H54 (cell line): ENCODE measurements around the gene GOLGA7B.

ENCODE experiments used
- DNase-seq: peaks from one replicate; pipeline ENCODE4 v3.0.0; 2011; ENCODE audit warnings: low spot score, mixed read lengths; ENCODE audit not compliant: insufficient read length
- FAIRE-seq: peaks from 3 replicates; lab custom pipeline; 2011; peaks lifted over from hg19 to GRCh38; lab: Jason Lieb, UNC
- POLR2A ChIP-seq: IDR thresholded peaks from 2 replicates; pipeline ENCODE4 v1.6.1; 2011; ENCODE audit warnings: low read depth, mild to moderate bottlenecking, low read length

GOLGA7B gene

DNA sequence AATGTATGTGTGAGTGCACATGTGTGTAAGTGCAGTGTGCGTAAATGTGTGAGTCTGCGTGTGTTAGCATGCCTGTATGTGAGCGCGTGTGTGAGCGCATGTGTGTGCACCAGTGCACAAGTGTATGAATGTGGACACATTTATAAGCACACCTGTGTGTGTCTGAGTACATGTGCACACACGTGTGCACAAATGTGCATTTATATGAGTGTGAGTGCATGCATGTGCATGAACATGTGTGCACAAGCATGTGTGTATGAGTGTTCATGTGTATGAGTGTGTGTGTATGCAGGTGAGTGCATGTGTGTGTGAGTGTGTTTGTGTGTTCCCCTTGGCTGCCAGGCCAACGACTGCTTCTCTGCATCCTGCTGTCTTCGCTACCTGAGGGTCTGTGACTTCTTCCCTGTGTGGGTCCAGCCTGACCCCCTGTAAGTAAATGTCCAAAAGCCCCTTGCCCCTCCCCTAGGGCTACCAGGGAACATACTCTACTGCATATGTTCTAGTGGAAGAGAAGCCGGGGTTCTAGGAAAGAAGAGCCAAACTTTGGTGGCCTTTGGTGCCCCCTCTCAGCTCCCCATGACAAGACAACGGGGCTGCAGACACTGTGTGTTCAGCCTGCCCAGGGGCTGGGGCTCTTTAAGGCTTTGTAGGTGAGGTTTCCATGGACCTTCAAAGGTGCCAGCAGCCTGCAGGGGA, 17.0 kb downstream of the GOLGA7B start:
- FAIRE-seq, result no peak
- no peak for TF ChIP-seq POLR2A
- no peak for DNase-seq

DNA sequence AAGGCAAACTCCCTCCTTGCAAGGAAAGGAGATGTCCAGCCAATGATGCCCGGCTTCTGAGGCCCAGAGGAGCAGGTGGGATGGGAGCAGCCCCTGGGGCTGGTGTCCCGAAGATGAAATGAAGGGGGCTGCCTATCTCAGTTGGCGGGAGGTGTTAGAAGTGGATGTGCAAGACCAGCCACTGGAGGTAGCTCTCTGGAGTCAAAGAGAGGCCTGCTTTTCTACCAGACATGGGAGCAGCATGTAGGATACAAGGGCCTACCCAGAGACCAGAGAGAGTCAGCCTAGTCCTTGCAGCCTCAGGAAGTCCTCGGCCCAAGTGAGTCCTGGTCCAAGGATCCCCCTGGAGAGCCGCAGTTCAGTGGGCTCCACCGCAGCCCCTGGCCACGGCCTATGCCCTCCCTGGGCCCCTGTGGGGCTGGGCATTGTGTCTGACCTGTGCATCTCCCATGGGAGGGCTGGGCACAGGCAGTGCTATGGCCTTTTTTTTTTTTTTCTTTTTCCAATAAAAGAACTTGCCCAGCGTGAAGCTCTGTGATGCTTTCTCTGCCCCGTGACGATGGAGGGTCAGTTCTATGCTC, 17.7 kb downstream of the GOLGA7B start:
- DNase-seq (no peak), FAIRE-seq (no peak)
- TF ChIP-seq POLR2A, result no peak

DNA sequence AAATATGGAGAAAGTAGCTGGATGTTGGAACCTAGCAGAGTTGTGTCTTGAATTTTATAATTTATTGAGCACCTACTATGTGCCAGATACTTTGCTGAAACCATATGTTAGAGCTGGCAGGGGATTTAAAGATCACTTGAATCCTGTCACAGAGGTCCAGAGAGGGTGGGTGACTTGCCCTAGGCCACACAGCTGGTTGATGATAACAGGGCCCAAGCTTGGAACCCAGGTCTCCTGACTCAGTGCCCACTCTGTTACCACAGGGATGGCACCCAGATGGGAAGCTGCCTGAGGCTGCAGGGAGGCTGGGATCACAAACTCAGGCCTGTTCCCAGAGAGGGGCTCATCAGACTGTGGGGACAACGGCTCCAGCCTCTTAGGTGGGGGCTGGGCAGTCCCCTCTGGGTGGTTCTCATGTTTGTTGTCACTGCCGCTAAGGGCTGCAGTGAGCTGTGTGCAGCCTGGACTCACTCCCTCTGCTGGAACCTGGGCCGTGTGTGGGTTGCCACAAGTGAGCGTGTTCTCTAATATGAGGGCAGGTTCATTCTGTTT, 18.6 kb downstream of the GOLGA7B start:
- FAIRE-seq, result no peak
- no peak for TF ChIP-seq POLR2A
- DNase-seq, result no peak

DNA sequence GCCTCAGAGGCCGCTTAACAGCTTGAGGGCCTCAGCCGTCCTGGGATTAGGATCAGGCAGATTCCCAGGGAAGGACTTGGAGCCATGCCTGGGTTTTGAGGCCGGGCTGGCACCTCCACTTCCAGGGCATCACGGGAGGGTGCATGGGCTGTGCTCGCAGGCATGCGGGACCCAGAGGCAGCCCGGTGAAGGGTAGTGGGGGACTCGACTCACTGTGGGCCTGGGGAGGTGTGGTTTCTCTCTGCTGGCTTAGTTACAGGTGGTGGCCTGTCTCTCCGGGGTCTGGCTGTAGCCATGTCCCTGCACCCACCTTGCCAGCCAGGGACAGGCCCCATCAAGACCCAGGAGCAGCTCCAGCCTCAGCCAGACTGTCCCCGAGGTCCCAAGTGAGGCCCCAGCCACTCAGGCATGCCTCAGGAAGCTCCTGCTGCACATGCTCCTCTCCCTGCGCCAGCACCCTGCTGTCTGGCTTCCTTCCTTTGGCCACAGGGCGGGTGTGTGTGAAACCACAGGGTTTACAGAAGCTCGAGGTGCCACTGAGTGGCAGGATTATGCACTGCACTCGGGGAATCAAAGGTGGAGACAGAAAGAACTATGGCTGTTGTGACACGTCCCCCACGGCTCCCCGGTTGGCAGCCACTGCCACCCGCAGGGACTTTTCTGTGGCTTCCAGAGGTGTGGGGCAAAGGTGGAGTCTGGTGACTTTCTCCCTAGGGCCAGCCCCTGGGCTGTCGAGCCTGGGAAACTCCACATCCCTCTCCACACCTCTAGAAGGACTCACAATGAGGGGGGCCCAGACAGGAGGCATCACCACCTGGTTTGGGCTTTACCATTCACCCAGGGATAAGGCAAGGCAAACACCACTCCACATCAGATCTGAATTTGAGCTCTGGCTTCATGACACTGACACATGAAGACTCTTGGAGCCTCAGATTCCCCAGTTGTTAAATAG, 19.7 kb downstream of the GOLGA7B start:
- peak; percentile 91 for FAIRE-seq
- 0 out of 2 replicates have a peak, but pooled peaks have one; percentile 16 for TF ChIP-seq POLR2A
- DNase-seq, result peak; percentile 97

DNA sequence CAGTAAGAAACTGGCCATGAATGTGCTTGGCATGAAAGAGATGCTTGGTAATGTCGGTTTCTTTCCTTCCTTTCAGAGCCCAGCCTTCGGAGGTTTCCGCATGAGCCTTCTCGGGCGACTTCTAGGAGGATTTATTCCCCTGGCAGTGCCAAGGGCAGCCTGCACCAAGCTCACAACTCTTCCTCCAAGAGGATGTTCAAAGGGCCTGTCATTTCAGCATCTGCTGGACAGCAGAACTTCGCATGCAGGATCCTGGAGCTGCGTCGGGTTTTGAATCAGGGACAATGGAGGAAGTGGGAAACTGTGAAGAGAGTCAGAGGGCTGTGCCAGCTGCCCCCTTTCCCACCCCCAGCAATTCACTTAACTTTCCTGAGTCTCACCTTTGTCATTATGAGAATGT, 21.3 kb downstream of the GOLGA7B start:
- no peak for TF ChIP-seq POLR2A
- DNase-seq (no peak), FAIRE-seq (no peak)

DNA sequence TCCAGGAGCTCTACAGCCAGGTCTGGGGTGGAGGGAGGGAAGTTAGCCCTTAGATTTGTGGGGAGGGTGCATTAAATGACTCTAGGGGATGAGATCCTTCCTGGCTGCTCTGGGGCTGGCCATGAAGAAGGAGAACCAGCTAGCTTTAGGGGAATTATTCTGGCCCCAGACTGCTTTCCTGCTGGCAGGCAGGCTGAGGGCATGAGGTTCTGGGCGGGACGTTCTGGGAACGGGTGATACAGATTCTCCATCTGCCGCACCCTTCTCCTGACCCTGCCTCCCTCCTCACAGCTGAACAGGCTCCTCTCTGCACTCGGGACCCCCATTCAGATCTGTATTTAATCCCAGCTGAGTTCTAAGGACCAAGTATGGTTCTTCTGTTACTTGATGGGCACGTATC, 23.9 kb downstream of the GOLGA7B start:
- DNase-seq, result no peak
- no peak for FAIRE-seq
- TF ChIP-seq POLR2A, result no peak

DNA sequence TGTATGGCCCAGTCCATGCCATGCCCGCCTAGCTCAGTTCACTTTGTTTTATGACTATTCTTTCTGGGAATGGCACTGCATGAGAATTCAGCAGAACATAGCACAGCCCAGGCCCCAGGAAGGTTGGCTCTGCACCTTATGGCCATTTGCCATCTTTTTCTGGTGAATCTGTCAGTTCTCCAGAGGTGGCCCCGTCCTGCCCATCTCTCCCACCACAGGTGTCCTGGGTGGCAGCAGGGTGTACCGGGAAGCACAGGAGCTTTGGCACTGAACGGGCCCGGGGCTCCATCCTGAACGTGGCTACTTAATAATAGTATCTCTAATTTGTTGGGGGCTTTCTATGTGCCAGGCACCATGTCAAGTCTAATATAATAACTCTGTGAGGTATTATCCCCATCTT, 24.7 kb downstream of the GOLGA7B start:
- DNase-seq (no peak), FAIRE-seq (no peak)
- no peak for TF ChIP-seq POLR2A

DNA sequence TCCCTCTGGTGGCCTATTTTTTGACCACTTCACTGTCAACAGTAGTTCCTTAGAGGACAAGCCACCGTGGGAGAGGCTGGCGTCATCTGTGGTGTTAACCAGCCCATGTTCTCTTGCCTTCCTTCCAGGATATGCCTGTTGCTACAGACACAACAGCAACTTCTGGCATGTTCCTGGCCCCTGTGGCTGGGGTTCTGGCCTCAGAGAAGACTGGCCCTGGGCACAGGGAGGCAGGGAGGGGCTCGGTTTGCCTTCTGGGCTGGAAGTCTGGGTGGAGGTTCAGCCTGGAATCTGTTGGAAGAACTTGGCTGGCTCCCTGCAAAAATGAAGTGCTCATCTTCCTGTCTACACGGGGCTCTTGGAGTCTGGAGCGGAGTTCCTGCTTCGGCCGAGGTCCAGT, 25.7 kb downstream of the GOLGA7B start:
- FAIRE-seq (no peak), DNase-seq (no peak)
- no peak for TF ChIP-seq POLR2A

DNA sequence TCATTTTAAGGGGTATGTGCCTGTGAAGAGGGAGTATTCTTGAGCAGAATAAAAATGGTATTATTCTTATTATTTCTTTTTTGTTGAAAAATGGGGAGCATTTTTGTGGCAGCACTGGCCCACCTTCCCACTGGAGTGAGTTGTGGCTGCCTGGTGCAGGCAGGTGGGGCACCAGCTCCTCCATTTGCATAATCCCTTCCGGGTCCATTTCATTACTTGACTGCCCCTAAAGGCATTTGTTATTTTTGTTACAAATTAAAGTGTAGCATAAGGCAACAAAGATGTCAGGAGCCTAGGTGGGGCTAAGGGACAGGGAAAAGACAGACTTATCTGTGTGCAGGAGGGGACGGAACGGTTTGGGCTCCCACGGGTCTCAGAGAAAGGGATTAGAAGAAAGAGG, 26.8 kb downstream of the GOLGA7B start:
- no peak for FAIRE-seq
- TF ChIP-seq POLR2A, result no peak
- no peak for DNase-seq

DNA sequence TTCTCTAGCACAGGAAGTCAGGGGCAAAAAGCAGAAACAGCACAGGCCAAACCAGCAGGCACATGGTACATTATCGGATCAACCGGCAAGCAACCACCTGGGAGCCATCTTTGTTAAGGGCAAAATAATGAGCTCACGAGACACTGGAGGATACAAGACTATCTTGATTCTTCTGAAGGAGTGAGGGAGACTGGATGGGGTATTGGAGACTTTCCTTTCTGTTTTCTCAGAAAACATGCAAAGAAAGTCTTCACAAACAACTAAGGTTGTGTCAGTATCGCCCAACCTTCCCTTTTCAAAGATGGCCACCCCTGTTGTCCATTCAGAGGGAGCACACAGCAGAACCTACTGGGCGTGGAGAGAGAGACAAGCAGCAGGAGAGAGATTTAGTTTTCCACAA, 29.6 kb downstream of the GOLGA7B start:
- FAIRE-seq, result no peak
- no peak for TF ChIP-seq POLR2A

DNA sequence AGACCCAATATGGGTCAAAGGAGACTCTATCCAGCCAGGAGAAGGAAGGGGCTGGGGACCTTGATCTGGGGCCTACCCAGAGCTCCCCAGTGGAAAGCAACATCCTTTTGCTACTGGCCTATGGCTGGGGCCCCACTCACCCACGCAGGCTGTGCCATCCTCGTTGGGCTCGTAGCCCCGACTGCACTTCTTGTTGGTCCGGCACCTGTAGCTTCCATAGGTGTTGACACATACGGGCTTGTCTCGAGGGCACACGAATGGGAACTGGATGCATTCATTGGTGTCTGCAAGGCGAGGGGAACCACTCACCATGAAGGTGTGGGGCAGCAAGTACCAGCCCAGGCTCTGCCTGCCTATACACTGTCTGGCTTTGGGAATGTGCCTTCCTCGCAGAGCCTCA, 30.5 kb downstream of the GOLGA7B start:
- FAIRE-seq (no peak), DNase-seq (no peak)
- no peak for TF ChIP-seq POLR2A

More for the DNA sequence above, 29.6 kb downstream of the GOLGA7B start:
- DNase-seq, result no peak

DNA sequence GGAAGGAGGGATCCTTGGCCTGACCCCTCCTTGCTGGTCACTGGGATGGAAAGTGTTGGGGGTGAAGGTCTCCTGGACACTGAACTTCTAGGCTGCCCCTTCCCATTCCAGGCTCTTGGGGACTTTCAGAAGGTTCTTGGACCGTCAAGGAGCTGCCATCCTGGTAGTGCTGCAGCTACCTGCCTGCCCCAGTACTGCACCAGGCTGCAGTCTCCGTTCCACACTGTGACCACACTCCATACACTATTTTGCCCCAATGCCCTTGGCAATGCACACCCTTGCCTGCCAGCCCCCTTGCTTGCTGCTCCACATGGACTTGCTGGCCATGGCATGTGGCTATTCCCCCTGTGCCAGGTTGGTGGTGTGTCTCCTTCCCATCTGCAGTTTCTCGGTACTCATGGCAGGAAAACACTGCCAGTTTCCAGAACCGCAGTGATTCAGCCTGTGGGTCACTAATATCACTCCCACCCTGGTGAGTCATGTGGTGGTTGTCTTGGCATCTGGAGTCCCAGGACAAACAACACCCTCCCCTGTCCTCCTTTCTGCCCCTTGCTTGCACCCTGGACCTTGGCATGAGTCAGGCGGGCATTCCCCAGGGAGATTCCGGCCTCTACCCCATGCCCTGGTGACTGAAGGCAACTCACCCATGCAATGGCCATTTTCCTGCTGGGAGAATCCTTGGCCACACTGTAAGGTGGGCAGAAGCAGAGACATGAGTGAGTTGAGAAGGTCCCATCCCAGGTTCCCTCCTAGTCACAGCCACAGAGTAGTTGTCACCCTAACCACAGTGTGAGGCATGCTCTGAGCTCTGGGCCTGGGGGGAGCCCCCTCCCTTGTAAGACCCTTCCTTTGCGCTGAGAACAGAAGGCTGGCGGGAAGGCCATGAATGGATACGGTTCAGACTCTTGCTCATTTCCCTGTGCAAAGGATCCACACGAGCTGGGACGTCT, 32.8 kb downstream of the GOLGA7B start:
- DNase-seq (peak; percentile 98), FAIRE-seq (peak; percentile 93)
- TF ChIP-seq POLR2A, result 0 out of 2 replicates have a peak, but pooled peaks have one; percentile 14

DNA sequence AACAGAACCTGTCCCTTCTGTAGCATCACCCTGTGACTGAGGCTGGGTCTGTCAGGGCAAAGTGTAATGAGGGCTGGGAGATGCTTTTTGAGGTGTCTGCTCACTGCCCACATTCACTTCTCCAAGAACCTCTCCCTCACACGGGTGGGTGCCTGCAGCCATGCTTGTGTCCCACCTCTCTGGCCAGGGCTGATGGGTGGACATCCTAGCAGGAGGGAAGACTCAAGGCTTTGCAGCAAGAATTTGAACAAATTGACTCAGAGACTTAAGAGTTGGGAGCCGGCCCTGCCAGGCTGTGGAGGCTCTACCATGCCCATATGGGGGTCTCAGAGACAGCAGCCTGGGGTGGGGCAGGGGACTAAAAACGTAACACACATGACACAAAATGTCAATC, 33.4 kb downstream of the GOLGA7B start:
- FAIRE-seq, result no peak
- no peak for DNase-seq
- TF ChIP-seq POLR2A, result no peak
